ENCODE measurements around the gene ELOVL7. TPM values are rescaled to one million over a fixed set of nuclear protein-coding genes. Genes with fewer than 3 reads are reported as not detected.

ELOVL7 gene
- total RNA-seq, 1 donor from 2014 or later = 14.5 TPM

GRCh38 chr5:60843386-60843935 is 608 bp downstream of the ELOVL7 start:
- DNase-seq (ENCODE audit: low spot score, unreplicated experiment) = peak; percentile 23
- no peaks in the 10 kb centered on the region for H3K36me3 Mint-ChIP-seq (ENCODE audit: insufficient read depth)
- peak overlapping the region; percentile 91 for H3K4me3 Mint-ChIP-seq (ENCODE audit: low read depth)
- H3K27me3 Mint-ChIP-seq = peaks cover 38% of the 10 kb centered on the region
- peaks cover 16% of the 10 kb centered on the region for H3K4me1 Mint-ChIP-seq (ENCODE audit: low read depth)
- TF ChIP-seq CTCF (IDR thresholded peaks at IDR 0.05; ENCODE audit: unreplicated experiment) = no peak
- no peaks in the 10 kb centered on the region for H3K9me3 Mint-ChIP-seq (ENCODE audit: low read depth)
- peak overlapping the region; percentile 62 for H3K27ac Mint-ChIP-seq

- TF ChIP-seq CTCF (IDR thresholded peaks at IDR 0.05; ENCODE audit: unreplicated experiment) = no peak
- Mint-ChIP-seq H3K4me3 (ENCODE audit: low read depth) (peak overlapping the region; percentile 91), H3K9me3 (ENCODE audit: low read depth) (no peaks in the 10 kb centered on the region), H3K36me3 (ENCODE audit: insufficient read depth) (no peaks in the 10 kb centered on the region), H3K27ac (peak overlapping the region; percentile 62), H3K27me3 (peaks cover 38% of the 10 kb centered on the region), H3K4me1 (ENCODE audit: low read depth) (peaks cover 20% of the 10 kb centered on the region)
- DNase-seq (ENCODE audit: low spot score, unreplicated experiment) = no peak
These were observed 1.1 kb downstream of the ELOVL7 start for GRCh38 chr5:60842871-60843385.

GRCh38 chr5:60841361-60841760 is 2.7 kb downstream of the ELOVL7 start:
- no peak for DNase-seq (ENCODE audit: low spot score, unreplicated experiment)
- H3K4me1 Mint-ChIP-seq (ENCODE audit: low read depth) = peaks cover 28% of the 10 kb centered on the region
- H3K27ac Mint-ChIP-seq = no peak overlapping the region
- no peaks in the 10 kb centered on the region for H3K9me3 Mint-ChIP-seq (ENCODE audit: low read depth)
- H3K4me3 Mint-ChIP-seq (ENCODE audit: low read depth) = no peak overlapping the region
- no peak for TF ChIP-seq CTCF (IDR thresholded peaks at IDR 0.05; ENCODE audit: unreplicated experiment)
- H3K36me3 Mint-ChIP-seq (ENCODE audit: insufficient read depth) = no peaks in the 10 kb centered on the region
- H3K27me3 Mint-ChIP-seq = peaks cover 34% of the 10 kb centered on the region

GRCh38 chr5:60836131-60836530 is 7.9 kb downstream of the ELOVL7 start:
- TF ChIP-seq CTCF (IDR thresholded peaks at IDR 0.05; ENCODE audit: unreplicated experiment) = no peak
- H3K9me3 Mint-ChIP-seq (ENCODE audit: low read depth) = no peaks in the 10 kb centered on the region
- no peak overlapping the region for H3K27ac Mint-ChIP-seq
- H3K4me3 Mint-ChIP-seq (ENCODE audit: low read depth) = no peak overlapping the region
- peaks cover 3% of the 10 kb centered on the region for H3K27me3 Mint-ChIP-seq
- peaks cover 16% of the 10 kb centered on the region for H3K4me1 Mint-ChIP-seq (ENCODE audit: low read depth)
- DNase-seq (ENCODE audit: low spot score, unreplicated experiment) = no peak
- peaks cover 1% of the 10 kb centered on the region for H3K36me3 Mint-ChIP-seq (ENCODE audit: insufficient read depth)

- peaks cover 3% of the 10 kb centered on the region for H3K27me3 Mint-ChIP-seq
- DNase-seq (ENCODE audit: low spot score, unreplicated experiment) = no peak
- no peaks in the 10 kb centered on the region for H3K9me3 Mint-ChIP-seq (ENCODE audit: low read depth)
- H3K4me1 Mint-ChIP-seq (ENCODE audit: low read depth) = peaks cover 17% of the 10 kb centered on the region
- TF ChIP-seq CTCF (IDR thresholded peaks at IDR 0.05; ENCODE audit: unreplicated experiment) = no peak
- H3K4me3 Mint-ChIP-seq (ENCODE audit: low read depth) = no peak overlapping the region
- H3K27ac Mint-ChIP-seq = no peak overlapping the region
- peaks cover 1% of the 10 kb centered on the region for H3K36me3 Mint-ChIP-seq (ENCODE audit: insufficient read depth)
These were observed 8.5 kb downstream of the ELOVL7 start for GRCh38 chr5:60835554-60835953.
